MCF 10A (cell line): ENCODE measurements around the gene SCRT2. TPM values are rescaled to one million over a fixed set of nuclear protein-coding genes. Genes with fewer than 3 reads are reported as not detected.

ENCODE experiments used
- BruUV-seq: library from RNA; stranded (reverse); fragments of 400-500 nt; replicated peaks from 2 replicates; lab custom pipeline; 2021; lab: Mats Ljungman, UMichigan
- CTCF ChIA-PET: fragments of 300-600 bp; sonication (Branson Sonifier 250); formaldehyde crosslinking; extraction: SDS; loops from one replicate; lab custom pipeline; 2021; ENCODE audit warnings: antibody characterized with exemption, inconsistent platforms; lab: Yijun Ruan, JAX
- POLR2A ChIA-PET: fragments of 300-600, 350-650 bp; sonication (Branson Sonifier 250); formaldehyde crosslinking; extraction: SDS; loops from one replicate; lab custom pipeline; 2020; ENCODE audit warnings: antibody characterized with exemption, inconsistent platforms; lab: Yijun Ruan, JAX
- DNase-seq: peaks from one replicate; pipeline ENCODE4 v3.0.0-alpha.2; 2018; ENCODE audit not compliant: unreplicated experiment
- H3K27ac Mint-ChIP-seq: one replicate; pipeline ENCODE4 v1.8.0; 2022; ENCODE audit warnings: mild to moderate bottlenecking, low read depth, mixed read lengths; ENCODE audit not compliant: unreplicated experiment
- H3K27me3 Mint-ChIP-seq: one replicate; pipeline ENCODE4 v1.8.0; 2022; ENCODE audit warnings: mixed read lengths; ENCODE audit not compliant: insufficient read depth, unreplicated experiment
- H3K36me3 Mint-ChIP-seq: one replicate; pipeline ENCODE4 v1.8.0; 2022; ENCODE audit warnings: mild to moderate bottlenecking, moderate library complexity, mixed read lengths; ENCODE audit not compliant: insufficient read depth, unreplicated experiment
- H3K4me1 Mint-ChIP-seq: one replicate; pipeline ENCODE4 v1.8.0; 2022; ENCODE audit warnings: mixed read lengths; ENCODE audit not compliant: insufficient read depth, unreplicated experiment
- H3K4me3 Mint-ChIP-seq: one replicate; pipeline ENCODE4 v1.8.0; 2022; ENCODE audit warnings: mild to moderate bottlenecking, moderate library complexity, mixed read lengths; ENCODE audit not compliant: unreplicated experiment
- H3K9me3 Mint-ChIP-seq: one replicate; pipeline ENCODE4 v1.8.0; 2022; ENCODE audit warnings: mixed read lengths; ENCODE audit not compliant: unreplicated experiment
- intact Hi-C: fragments of 100-400 bp; cut with micrococcal nuclease; formaldehyde crosslinking; loops from 2 replicates; pipeline ENCODE4 v1.14.1; 2022
- total RNA-seq: library from RNA; stranded (reverse); gene quantifications from 2 replicates; pipeline ENCODE4 v1.2.3, GENCODE V29; 2022
- TF ChIP-seq, protein P1 (sequence below): fragments of 200-600 bp; IDR thresholded peaks from one replicate; pipeline ENCODE4 v1.8.0; 2022; ENCODE audit warnings: antibody characterized with exemption, mild to moderate bottlenecking; ENCODE audit not compliant: unreplicated experiment

The SCRT2 gene
- total RNA-seq, 1 experiment from 2014 or later: not detected

DNA sequence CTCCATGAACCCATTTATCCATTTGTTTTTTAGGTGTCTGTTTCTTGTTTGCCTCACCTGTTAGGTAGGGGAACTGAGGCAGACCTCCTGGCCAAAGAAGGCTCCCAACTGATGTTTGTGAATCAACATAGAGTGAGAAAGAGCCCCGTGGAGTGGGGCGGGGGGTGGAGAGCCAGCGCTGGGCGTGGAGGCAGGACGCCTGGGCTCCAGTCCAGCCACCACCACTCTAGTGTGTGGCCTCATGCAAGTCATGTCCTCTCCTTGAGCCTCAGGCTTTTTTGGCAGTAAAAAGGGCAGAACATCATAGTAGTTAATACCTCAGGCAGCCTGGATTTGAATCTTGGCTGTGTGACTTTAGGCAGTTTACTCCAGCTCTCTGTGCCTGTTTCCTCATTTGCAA lies 42.2 kb upstream of the SCRT2 start:
- intact Hi-C loops: no loop called here
- POLR2A ChIA-PET: interaction anchor here (1.1 kb wide), 1 partner anchor 174 kb away, joined by 3 read pairs; no protein-coding TSS in a partner anchor
- no peaks in the 10 kb centered on the region for H3K4me1 Mint-ChIP-seq
- H3K36me3 Mint-ChIP-seq: no peaks in the 10 kb centered on the region
- no peak for DNase-seq
- H3K9me3 Mint-ChIP-seq: no peaks in the 10 kb centered on the region
- H3K27me3 Mint-ChIP-seq: peaks cover 27% of the 10 kb centered on the region
- BruUV-seq: no TSS peak
- H3K27ac Mint-ChIP-seq: no peak overlapping the region
- CTCF ChIA-PET: interaction anchor here (0.6 kb wide), 1 partner anchor 461 kb away, joined by 3 read pairs; no protein-coding TSS in a partner anchor
- TF ChIP-seq, protein P1, sequence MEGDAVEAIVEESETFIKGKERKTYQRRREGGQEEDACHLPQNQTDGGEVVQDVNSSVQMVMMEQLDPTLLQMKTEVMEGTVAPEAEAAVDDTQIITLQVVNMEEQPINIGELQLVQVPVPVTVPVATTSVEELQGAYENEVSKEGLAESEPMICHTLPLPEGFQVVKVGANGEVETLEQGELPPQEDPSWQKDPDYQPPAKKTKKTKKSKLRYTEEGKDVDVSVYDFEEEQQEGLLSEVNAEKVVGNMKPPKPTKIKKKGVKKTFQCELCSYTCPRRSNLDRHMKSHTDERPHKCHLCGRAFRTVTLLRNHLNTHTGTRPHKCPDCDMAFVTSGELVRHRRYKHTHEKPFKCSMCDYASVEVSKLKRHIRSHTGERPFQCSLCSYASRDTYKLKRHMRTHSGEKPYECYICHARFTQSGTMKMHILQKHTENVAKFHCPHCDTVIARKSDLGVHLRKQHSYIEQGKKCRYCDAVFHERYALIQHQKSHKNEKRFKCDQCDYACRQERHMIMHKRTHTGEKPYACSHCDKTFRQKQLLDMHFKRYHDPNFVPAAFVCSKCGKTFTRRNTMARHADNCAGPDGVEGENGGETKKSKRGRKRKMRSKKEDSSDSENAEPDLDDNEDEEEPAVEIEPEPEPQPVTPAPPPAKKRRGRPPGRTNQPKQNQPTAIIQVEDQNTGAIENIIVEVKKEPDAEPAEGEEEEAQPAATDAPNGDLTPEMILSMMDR: no peak
- no peak overlapping the region for H3K4me3 Mint-ChIP-seq

DNA sequence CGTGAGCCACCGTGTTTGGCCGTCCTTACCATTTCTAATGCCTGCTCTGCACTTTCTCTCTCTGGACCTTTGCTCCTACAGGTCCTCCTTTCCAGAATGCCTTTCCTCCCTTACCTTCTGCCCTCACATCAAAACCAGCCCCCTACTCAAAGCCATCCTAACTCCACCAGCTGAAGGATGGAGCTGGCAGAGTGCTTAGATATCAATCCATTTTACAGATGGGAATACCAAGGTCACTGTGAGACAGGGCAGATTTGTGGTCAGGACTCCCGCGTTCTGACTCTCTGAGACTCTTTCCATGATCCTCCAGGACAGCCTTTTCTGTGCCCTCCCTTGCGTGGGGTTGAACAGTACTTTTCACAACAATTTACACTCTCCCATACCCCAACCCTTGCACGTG lies 41.7 kb upstream of the SCRT2 start:
- ChIA-PET CTCF (interaction anchor here (0.7 kb wide), 1 partner anchor 22 kb away, joined by 3 read pairs; no protein-coding TSS in a partner anchor), POLR2A (interaction anchor here (1.1 kb wide), 1 partner anchor 173 kb away, joined by 3 read pairs; no protein-coding TSS in a partner anchor)
- no peak overlapping the region for H3K27ac Mint-ChIP-seq
- H3K9me3 Mint-ChIP-seq: peaks cover under 1% of the 10 kb centered on the region
- TF ChIP-seq, protein P1: no peak
- DNase-seq: no peak
- H3K4me3 Mint-ChIP-seq: no peak overlapping the region
- H3K27me3 Mint-ChIP-seq: peaks cover 26% of the 10 kb centered on the region
- H3K36me3 Mint-ChIP-seq: no peaks in the 10 kb centered on the region
- intact Hi-C loops: no loop called here
- BruUV-seq: no TSS peak
- H3K4me1 Mint-ChIP-seq: no peaks in the 10 kb centered on the region

DNA sequence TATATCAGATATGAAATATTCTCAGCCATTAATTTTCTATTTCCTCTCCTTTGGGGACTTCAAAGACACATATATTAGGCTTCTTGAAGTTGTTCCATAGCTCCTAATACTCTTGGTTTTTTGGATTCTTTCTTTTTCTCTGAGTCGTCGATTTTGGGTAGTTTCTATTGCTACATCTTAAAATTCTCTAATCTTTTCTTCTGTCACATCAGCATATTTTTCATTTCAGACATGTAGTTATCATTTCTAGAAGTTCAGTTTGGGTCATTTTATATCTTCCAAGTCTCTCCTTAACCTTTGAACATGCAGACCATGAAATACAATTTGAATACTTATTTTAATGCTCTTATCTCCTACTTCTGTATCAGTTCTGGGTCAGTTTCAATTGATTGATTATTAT lies 38.9 kb upstream of the SCRT2 start:
- TF ChIP-seq, protein P1: no peak
- H3K27ac Mint-ChIP-seq: no peak overlapping the region
- intact Hi-C loops: no loop called here
- H3K4me1 Mint-ChIP-seq: no peaks in the 10 kb centered on the region
- CTCF ChIA-PET: no interaction called here
- DNase-seq: no peak
- BruUV-seq: no TSS peak
- H3K4me3 Mint-ChIP-seq: no peak overlapping the region
- peaks cover 6% of the 10 kb centered on the region for H3K9me3 Mint-ChIP-seq
- H3K36me3 Mint-ChIP-seq: no peaks in the 10 kb centered on the region
- POLR2A ChIA-PET: interaction anchor here (0.6 to 0.7 kb wide), 3 partner anchors 24 to 345 kb away, joined by 3 read pairs; no protein-coding TSS in a partner anchor
- no peaks in the 10 kb centered on the region for H3K27me3 Mint-ChIP-seq

DNA sequence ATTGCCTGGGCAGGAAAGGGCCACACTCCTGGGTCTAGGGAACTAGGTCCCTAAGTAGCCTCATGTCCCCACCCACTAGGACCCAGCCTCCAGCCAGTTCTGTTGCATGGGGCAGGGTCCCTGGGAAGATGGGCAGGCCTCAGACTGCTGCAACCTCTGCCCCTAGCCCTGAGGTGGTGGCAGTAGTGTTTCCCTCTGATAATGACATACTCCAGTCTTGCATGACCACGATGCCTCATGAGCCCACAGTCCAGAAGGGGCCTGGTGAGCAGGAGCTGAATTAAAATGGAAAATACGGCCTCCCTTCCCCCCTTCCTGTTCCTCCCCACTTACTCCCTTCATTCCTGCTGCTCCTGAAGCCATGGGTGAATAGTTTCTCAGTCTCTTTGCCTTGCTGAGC lies 36.0 kb upstream of the SCRT2 start:
- no peaks in the 10 kb centered on the region for H3K36me3 Mint-ChIP-seq
- no peak overlapping the region for H3K27ac Mint-ChIP-seq
- H3K27me3 Mint-ChIP-seq: no peaks in the 10 kb centered on the region
- no peak for DNase-seq
- CTCF ChIA-PET: interaction anchor here (1.2 kb wide), 1 partner anchor 28 kb away, joined by 4 read pairs; no protein-coding TSS in a partner anchor
- TF ChIP-seq, protein P1: no peak
- no peaks in the 10 kb centered on the region for H3K4me1 Mint-ChIP-seq
- H3K9me3 Mint-ChIP-seq: peaks cover 12% of the 10 kb centered on the region
- POLR2A ChIA-PET: no interaction called here
- H3K4me3 Mint-ChIP-seq: no peak overlapping the region
- intact Hi-C loops: no loop called here
- no TSS peak for BruUV-seq
